ENCODE results near the gene AXIN2.

The AXIN2 gene

GRCh38 chr17:65561452-65562205, at the start of gene AXIN2:
TSS of gene AXIN2 (minus strand) at chr17:65561648. CDS start at chr17:65558620, 3,028 bp downstream.
- peak; percentile 50 for DNase-seq

- no peak for DNase-seq
Measured at GRCh38 chr17:65609749-65610148, 48.3 kb upstream of the AXIN2 start.

DNA sequence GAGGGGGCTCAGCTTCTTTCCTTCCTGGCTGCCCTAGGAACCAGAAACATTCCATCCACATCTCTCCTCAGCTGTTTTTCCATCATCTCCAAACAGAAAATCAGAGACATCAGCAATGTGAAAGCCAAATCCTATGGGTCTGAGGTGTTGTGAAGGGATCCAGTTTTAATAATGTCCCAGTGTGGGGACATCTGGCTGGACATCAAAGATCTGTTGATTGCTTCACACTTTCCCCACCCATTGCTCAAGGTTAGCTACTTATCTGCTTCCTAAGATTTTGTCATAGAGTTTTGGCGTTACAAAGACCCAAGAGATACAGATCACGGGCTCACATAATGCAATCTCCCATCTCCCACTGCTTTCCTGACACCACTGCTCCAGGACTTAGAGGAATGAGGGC, 47.8 kb upstream of the AXIN2 start:
- no peak for DNase-seq

DNA sequence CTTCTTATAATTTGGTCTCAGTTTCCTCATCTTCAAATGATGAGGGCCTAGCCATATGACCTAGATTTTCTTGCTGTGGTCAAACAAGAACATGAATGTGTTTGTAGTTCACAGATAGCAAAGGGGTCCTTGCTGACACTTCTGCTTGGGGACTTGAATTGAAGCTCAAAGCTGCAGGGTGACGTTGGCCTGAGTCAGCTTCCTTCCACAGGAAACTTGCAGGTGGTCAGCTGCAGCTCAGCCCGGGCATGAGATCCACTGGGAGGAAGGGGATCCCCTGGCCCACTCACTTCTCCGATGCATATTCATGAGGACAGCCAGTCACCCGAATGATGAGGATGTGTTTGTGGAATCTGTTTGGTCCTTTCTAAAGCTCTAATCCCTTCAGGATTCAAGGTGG, 42.6 kb upstream of the AXIN2 start:
- no peak for DNase-seq

DNA sequence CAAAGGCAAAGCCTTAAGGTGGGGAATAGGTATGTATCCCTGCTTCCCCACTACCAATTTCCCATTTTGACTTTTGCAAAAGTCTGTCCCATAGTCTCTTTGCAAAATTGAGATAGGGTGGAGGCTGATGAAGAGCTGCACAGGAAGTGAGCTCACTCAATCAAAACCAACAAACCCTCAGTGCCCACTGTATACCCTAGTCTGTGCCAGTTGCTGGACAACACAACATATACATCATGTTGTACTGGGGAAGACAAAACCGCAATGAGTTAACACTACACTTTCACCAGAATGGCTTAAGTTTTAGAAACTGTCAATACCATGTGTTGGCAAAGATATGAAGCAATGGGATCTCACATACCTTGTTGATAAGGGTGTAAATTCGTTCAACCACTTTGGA, 40.4 kb upstream of the AXIN2 start:
- no peak for DNase-seq

DNA sequence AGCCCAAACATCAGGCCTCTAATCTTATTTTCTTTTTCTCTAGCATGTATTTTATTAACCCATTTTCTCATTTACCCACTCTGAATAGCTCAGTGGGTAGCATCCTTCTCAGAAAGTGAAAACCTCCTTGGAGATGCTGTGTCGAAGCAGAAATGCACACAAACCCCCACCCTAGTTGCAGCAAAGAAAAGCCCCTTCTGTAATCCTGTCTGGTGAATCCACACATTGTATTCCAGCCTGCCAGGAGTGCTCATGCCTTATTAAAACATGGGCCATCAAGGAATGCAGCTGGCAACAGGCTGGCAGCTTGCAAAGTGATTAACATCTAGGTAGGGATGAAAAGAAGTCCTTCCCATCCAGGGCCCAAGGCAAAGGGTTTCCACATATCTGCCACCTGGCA, 39.7 kb upstream of the AXIN2 start:
- DNase-seq = no peak

DNA sequence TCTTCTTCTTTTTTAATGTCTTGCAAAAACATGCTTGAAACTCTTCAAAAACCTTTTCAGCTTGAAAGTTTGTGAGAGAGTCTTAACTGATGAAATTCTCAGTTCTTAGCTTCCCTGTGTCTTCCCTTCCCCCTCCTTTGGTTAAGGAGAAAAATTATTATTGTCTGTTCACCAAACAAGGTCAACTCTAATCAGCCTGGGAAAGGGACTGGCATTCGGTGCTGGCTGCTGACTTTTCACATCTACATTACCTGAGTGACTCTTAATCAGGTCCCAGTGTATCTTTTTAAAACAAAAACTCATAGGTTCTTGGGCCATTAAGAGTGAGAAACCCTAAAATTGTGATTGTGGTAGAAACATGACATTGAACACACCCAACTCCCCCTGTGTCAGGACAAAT, 39.1 kb upstream of the AXIN2 start:
- DNase-seq = no peak

GRCh38 chr17:65599650-65600049, 38.2 kb upstream of the AXIN2 start:
- no peak for DNase-seq

DNA sequence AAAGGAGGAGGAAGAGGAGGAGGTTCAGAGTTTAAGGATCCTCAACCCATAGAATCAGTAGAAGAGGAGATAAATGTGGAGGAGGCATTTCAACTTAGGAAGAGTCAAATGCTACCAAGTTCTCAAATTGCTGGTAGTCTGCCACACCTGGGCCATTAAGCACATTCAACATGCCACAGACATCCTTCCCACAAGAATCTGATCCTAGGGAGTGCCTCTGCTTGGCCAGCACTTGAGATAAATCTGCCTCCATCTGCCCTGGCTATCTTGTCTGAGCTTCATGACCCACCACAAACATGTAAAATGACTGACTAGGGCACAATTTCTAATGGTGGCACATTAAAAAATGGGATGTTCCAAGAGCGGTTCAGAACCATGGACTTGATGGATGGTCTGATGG, 37.3 kb upstream of the AXIN2 start:
- DNase-seq = no peak

DNA sequence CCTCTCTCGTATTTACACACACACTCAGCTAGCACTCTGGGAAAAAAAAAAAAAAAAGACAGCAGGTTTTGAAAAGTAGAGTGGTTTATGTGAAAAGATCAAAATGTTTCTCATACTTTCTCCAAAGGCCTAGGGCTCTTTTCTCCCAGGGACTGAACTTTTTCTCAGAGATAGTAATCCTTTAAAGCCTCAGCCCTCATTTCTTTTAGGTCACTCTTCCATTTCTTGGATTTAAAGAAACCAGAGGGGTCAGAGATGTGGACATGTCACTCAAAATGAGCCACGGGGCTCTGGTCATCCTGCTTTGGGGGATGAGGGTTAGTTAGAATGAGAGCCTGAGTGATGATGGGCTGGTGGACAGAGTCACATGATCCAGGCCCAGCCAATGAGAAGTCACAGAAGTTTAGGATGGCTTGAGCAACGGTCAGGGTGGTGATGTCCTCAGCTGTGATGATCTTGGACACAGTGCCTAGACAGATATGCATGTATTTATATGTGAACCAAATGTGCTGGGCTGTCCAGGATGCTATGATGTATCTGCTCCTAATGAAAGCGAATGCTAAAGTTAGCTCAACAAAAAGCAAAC, 33.7 kb upstream of the AXIN2 start:
- DNase-seq = no peak

GRCh38 chr17:65593855-65594845, 32.7 kb upstream of the AXIN2 start:
- no peak for DNase-seq

GRCh38 chr17:65593092-65593854, 31.8 kb upstream of the AXIN2 start:
- DNase-seq = no peak

DNA sequence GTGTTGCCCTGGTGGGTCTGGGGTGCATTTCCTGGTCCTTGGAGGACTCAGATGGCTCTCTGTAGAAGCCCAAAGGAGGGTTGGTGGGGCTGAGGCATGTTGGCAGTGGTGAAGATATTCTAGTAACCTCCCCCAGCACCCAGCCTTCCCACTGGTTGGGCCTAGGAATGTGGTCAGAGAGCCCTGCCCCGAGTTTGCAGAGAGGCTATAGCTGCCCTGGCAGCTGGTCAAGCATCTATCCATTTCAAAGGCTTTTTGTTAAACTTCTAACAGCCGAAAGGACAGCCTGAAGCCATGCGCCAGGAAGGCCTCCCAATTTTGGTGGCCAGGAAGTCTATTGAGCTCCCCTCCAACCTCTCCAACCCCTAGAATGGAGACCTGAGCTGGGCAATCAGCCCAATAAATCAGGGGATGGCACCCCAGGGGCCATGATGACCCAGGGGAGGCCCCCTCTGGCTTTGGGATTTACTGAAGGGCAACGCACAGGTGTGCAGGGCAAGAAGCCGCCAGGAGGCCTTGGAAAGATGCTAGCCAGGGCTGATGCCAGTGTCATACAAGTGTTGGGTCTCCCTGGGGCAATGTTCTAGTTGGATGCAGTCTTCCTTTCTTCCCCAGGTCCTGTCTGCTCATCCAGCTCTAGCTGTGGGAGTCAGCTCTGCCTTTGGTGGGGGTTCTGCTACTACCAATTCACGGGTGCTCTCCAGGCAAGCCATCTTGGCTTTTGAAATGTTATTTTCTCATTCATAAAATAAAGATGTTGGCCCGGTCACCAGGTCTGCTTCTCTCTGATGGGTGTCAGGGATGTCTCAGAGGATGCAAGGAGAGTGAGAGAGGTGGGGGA, 30.9 kb upstream of the AXIN2 start:
- DNase-seq = no peak

GRCh38 chr17:65589321-65589720, 27.9 kb upstream of the AXIN2 start:
- no peak for DNase-seq

GRCh38 chr17:65588181-65588808, 26.8 kb upstream of the AXIN2 start:
- DNase-seq = no peak

- DNase-seq = no peak
Measured at GRCh38 chr17:65587534-65588180, 26.2 kb upstream of the AXIN2 start.

GRCh38 chr17:65586899-65587298, 25.5 kb upstream of the AXIN2 start:
- DNase-seq = no peak

DNA sequence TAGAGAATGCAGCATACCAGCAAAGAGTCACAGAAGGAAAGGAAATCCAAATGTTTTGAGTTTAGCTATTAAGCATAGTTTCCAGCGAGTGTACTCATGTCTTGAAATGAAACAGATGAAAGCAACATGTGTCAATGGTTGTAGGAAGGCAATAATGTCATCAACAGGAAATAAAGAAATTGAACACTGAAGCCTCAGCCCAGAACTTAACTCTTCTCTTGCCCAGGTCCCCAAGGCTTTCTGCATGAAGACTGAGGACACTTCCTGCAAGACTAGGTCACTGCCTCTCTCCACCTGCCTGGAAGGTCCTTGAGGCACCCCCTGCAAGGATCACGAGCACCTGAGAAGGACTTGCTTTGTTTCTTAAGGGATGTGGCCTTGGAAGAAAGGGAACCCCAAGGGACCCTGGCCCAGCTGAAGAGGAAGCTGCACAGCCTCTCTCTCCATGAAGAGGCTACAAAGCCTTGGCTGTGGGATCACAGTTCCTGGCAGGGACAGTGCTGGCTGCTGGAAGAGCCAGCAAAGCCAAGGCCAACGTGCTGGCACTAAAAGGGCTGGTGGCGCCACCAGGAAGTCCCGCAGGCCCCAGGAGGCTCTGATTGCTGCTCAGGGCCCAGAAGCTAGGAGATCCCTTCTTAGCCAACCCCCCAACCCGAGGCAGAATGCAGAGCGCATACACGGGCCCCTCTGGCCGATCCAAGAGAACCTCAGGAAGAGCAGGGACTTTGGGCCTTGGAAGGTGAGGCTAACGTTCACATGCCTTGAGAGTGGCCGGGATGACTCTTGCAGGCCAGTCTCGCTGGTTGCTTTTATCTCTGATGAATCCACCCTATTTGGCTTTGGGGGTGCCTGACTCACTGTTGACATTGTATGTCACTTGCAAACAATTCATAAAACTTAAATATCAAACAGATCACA, 23.4 kb upstream of the AXIN2 start:
- no peak for DNase-seq

DNA sequence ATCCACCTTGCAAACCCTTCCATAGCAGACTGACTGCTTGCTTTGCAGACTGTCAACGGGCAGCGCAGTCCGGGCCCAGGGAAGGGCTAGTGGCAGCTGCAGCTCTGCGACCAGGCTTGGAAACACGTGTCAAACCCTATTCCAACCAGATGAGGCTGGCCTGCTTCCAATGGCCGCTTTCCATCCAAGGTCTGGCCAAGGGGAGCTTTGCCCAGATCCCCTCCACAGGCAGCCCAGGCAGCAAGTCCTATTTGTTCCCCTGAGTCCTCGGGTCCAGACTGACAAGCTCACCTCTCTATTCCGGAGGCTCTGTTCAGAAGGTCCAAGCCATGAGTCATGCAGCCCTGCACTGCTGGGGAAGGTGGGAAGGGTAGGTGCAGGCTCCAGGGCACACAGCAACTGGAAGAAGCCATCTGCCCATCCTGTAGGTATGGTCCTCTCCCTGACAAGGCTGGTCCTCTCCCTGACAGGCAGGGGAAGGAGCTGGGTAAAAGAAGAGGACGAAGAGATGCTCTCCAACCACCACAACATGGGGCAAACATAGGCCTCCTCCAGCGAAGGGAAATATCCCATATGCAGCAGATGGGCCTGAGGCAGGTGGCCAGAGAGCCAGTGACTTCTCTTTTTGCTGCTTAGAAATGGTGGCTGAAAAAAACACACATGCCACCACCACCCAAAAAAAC, 22.6 kb upstream of the AXIN2 start:
- DNase-seq = no peak

Data from NCI-H1048 (cell line).